ENCODE measurements around the gene ANKRD2.

The ANKRD2 gene

GRCh38 chr10:97584798-97585438 lies 12.3 kb downstream of the ANKRD2 start:
- Mint-ChIP-seq H3K9me3 (no peaks in the 10 kb centered on the region), H3K36me3 (no peaks in the 10 kb centered on the region), H3K27ac (no peak overlapping the region), H3K27me3 (peaks cover 4% of the 10 kb centered on the region), H3K4me1 (no peaks in the 10 kb centered on the region), H3K4me3 (no peak overlapping the region)
- no peak for DNase-seq
- CTCF ChIA-PET: no interaction called here

DNA sequence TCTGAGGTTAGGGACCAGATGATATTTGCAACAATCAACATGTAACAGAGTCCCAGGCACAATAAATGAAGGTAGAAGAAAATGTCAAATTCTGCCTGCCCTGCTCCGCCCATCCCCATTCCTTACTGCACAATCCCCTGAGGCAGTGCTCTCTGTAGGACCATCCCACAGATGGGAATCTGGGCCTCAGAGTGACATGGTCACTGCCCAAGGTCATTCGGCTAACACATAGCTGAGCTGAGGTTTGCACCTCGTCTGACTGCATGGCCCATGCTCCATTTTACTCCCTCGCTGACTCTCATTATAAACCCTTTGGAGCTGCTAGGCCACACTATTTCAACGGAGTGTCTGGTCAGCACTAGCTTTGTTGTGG lies 12.8 kb downstream of the ANKRD2 start:
- no peak overlapping the region for H3K27ac Mint-ChIP-seq
- H3K9me3 Mint-ChIP-seq: no peaks in the 10 kb centered on the region
- peaks cover 4% of the 10 kb centered on the region for H3K27me3 Mint-ChIP-seq
- H3K4me1 Mint-ChIP-seq: peaks cover 3% of the 10 kb centered on the region
- no peak for DNase-seq
- H3K36me3 Mint-ChIP-seq: no peaks in the 10 kb centered on the region
- CTCF ChIA-PET: no interaction called here
- H3K4me3 Mint-ChIP-seq: no peak overlapping the region

DNA sequence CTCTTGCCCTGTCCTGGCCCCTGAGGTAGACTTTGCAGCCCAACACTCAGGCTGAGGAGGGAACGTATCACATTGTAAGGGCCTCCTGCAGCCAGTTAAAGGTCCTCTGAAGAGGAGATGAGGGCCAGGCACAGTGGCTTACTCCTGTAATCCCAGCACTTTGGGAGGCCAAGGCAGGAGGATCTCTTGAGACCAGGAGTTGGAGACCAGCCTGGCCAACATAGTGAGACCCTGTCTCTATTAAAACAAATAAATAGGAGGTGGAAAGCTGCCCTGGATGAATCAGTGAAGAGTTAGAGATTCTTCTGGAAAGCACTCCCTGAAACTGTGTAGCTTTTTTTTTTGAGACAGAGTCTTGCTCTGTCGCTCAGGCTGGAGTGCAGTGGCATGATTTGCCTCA lies 14.6 kb downstream of the ANKRD2 start:
- no peak overlapping the region for H3K27ac Mint-ChIP-seq
- peaks cover 4% of the 10 kb centered on the region for H3K27me3 Mint-ChIP-seq
- no peaks in the 10 kb centered on the region for H3K9me3 Mint-ChIP-seq
- H3K36me3 Mint-ChIP-seq: no peaks in the 10 kb centered on the region
- H3K4me1 Mint-ChIP-seq: peaks cover 5% of the 10 kb centered on the region
- CTCF ChIA-PET: interaction anchor here (0.8 to 1.7 kb wide), 2 partner anchors 9 to 15 kb away, joined by 3 to 8 read pairs; partner anchors contain the start of gene ANKRD2
- no peak for DNase-seq
- H3K4me3 Mint-ChIP-seq: no peak overlapping the region

- H3K4me1 Mint-ChIP-seq: peaks cover 5% of the 10 kb centered on the region
- no peaks in the 10 kb centered on the region for H3K9me3 Mint-ChIP-seq
- H3K27ac Mint-ChIP-seq: peak within 1 kb of the TSS; percentile 55
- H3K4me3 Mint-ChIP-seq: no peak within 1 kb of the TSS
- DNase-seq: no peak
- H3K27me3 Mint-ChIP-seq: peaks cover 3% of the 10 kb centered on the region
- CTCF ChIA-PET: no interaction called here
- H3K36me3 Mint-ChIP-seq: no peaks in the 10 kb centered on the region
These were observed 16.9 kb downstream of the ANKRD2 start, which contains the start of gene C10orf62 for GRCh38 chr10:97589479-97589878. Gene C10orf62 (plus strand): TSS chr10:97589721. CDS start chr10:97589898, 177 bp downstream.

DNA sequence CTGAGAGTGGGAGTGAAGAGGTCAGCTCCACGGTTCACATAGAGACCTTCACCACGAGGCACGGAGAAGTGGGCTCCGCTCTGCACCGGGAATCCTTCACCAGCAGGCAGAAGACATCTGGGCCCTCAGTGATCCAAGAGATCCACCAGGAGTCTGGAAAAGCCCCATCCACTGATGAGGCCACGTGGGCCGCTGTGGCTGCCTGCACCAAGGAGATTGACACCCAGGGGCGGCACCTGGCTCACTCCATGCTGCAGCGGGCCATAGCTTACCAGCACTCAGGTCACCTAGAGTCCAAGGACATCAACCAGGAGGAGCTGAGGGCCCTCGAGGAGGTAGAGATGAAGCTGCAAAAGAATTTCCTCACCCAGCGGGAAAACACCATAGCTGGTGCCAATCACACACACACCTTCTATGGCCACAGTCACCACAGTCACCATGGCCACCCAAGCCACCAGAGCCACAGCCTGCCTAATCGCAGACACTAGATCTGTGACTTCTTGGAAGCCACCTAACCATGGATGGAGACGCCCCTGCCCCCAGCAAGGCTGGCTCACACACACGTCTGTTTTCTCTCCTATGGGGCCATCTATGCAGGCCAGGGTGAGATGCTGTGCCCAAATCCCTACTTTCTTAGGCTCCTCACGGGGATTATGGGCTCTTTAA lies 17.6 kb downstream of the ANKRD2 start:
- Mint-ChIP-seq H3K4me3 (no peak overlapping the region), H3K27ac (no peak overlapping the region), H3K27me3 (no peaks in the 10 kb centered on the region), H3K36me3 (no peaks in the 10 kb centered on the region), H3K9me3 (no peaks in the 10 kb centered on the region), H3K4me1 (peaks cover 5% of the 10 kb centered on the region)
- CTCF ChIA-PET: interaction anchor here (0.6 to 1.0 kb wide), 2 partner anchors 21 to 111 kb away, joined by 3 read pairs; no protein-coding TSS in a partner anchor
- DNase-seq: no peak

- Mint-ChIP-seq H3K4me3 (no peak overlapping the region), H3K27ac (no peak overlapping the region), H3K36me3 (no peaks in the 10 kb centered on the region), H3K9me3 (no peaks in the 10 kb centered on the region), H3K4me1 (peaks cover 5% of the 10 kb centered on the region), H3K27me3 (no peaks in the 10 kb centered on the region)
- CTCF ChIA-PET: interaction anchor here (0.6 to 1.0 kb wide), 3 partner anchors 20 to 110 kb away, joined by 3 read pairs; no protein-coding TSS in a partner anchor
- DNase-seq: no peak
These were observed 18.3 kb downstream of the ANKRD2 start for GRCh38 chr10:97590748-97591495.

DNA sequence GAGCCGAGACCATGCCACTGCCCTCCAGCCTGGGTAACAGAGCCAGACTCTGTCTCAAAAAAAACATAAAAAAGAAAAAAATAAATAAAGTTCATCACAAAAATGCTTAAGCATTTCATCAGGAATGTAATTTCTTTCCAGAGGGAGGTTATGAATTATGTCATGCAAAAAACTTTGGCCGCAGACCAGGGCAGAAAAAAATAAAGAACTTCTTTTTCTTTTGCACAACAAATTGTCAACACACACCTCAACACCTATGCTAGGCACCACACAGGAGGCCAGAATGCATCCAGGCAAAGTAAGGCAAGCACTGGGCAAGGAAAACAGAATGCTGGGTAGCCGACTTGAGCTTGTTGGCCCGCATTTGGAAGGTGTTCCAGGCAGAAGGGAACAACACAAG lies 20.8 kb downstream of the ANKRD2 start:
- no peaks in the 10 kb centered on the region for H3K27me3 Mint-ChIP-seq
- CTCF ChIA-PET: no interaction called here

GRCh38 chr10:97596101-97597082 lies 23.8 kb downstream of the ANKRD2 start:
- no peaks in the 10 kb centered on the region for H3K4me1 Mint-ChIP-seq
- H3K27ac Mint-ChIP-seq: no peak overlapping the region
- H3K9me3 Mint-ChIP-seq: no peaks in the 10 kb centered on the region
- H3K4me3 Mint-ChIP-seq: no peak overlapping the region
- H3K36me3 Mint-ChIP-seq: no peaks in the 10 kb centered on the region
- DNase-seq: no peak
- no peaks in the 10 kb centered on the region for H3K27me3 Mint-ChIP-seq
- CTCF ChIA-PET: interaction anchor here (0.6 kb wide), 1 partner anchor 9 kb away, joined by 3 read pairs; no protein-coding TSS in a partner anchor

More for the DNA sequence above, 20.8 kb downstream of the ANKRD2 start:
- no peak overlapping the region for H3K4me3 Mint-ChIP-seq
- DNase-seq: no peak
- H3K27ac Mint-ChIP-seq: no peak overlapping the region
- H3K4me1 Mint-ChIP-seq: peaks cover 5% of the 10 kb centered on the region
- no peaks in the 10 kb centered on the region for H3K9me3 Mint-ChIP-seq
- no peaks in the 10 kb centered on the region for H3K36me3 Mint-ChIP-seq

DNA sequence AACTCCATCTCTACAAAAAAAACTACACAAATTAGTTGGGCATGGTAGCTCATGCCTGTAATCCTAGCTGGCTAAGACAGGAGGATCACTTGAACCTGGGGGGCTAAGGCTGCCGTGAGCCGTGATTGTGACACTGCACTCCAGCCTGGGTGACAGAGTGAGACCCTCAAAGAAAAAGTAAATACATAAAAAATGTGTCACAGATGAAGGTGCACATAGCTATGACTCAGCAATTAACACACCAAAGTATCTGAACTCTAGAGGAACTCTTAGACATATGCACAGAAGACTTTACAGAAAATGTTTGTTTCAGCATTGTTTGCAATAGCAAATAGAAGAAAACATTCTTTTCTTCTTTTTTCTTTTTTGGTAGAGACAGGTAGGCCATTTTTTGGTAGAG lies 25.2 kb downstream of the ANKRD2 start:
- no peaks in the 10 kb centered on the region for H3K36me3 Mint-ChIP-seq
- no peaks in the 10 kb centered on the region for H3K4me1 Mint-ChIP-seq
- H3K27ac Mint-ChIP-seq: no peak overlapping the region
- DNase-seq: no peak
- CTCF ChIA-PET: interaction anchor here (1.1 kb wide), 1 partner anchor 25 kb away, joined by 3 read pairs; the partner anchor contains the start of gene ANKRD2
- peaks cover 4% of the 10 kb centered on the region for H3K27me3 Mint-ChIP-seq
- H3K9me3 Mint-ChIP-seq: no peaks in the 10 kb centered on the region
- H3K4me3 Mint-ChIP-seq: no peak overlapping the region

DNA sequence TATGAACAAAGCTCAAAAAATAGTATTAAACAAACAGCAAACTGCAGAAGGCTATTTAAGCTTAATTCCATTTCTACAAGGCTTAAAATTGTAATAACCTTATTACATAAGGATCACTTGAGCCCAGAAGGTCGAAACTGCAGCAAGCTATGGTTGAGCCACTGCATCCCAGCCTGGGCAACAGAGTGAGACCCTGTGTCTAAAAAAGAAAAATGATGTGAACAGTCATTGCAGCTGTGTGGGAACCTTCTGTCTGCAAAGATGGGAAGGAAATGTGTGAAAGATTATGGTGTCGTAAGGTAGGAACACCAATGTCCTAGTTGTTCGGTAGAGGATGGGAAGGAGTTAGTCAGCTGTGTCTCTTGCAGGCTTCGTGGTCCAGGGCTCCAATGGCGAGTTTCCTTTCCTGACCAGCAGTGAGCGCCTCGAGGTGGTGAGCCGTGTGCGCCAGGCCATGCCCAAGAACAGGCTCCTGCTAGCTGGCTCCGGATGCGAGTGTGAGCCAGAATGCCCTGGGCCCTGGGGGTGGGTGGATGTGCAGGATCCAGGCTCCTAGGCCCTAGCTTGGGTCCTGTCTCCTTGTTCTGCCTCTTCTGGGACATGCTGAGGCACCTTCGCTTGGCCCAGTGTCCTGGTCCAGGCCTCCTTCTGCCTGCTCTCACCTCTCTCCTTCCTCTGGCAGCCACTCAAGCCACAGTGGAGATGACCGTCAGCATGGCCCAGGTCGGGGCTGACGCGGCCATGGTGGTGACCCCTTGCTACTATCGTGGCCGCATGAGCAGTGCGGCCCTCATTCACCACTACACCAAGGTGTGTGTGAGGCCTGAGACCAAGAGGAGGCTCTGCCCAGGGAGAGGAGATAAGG lies 26.1 kb downstream of the ANKRD2 start:
- peaks cover 4% of the 10 kb centered on the region for H3K27me3 Mint-ChIP-seq
- no peak overlapping the region for H3K4me3 Mint-ChIP-seq
- DNase-seq: no peak
- no peak overlapping the region for H3K27ac Mint-ChIP-seq
- no peaks in the 10 kb centered on the region for H3K9me3 Mint-ChIP-seq
- H3K36me3 Mint-ChIP-seq: no peaks in the 10 kb centered on the region
- CTCF ChIA-PET: interaction anchor here (1.1 kb wide), 1 partner anchor 26 kb away, joined by 3 read pairs; the partner anchor contains the start of gene ANKRD2
- H3K4me1 Mint-ChIP-seq: no peaks in the 10 kb centered on the region

GRCh38 chr10:97599272-97599619 lies 26.7 kb downstream of the ANKRD2 start:
- Mint-ChIP-seq H3K27ac (no peak overlapping the region), H3K4me3 (no peak overlapping the region), H3K4me1 (no peaks in the 10 kb centered on the region), H3K27me3 (peaks cover 4% of the 10 kb centered on the region), H3K36me3 (no peaks in the 10 kb centered on the region), H3K9me3 (no peaks in the 10 kb centered on the region)
- DNase-seq: no peak
- CTCF ChIA-PET: no interaction called here

DNA sequence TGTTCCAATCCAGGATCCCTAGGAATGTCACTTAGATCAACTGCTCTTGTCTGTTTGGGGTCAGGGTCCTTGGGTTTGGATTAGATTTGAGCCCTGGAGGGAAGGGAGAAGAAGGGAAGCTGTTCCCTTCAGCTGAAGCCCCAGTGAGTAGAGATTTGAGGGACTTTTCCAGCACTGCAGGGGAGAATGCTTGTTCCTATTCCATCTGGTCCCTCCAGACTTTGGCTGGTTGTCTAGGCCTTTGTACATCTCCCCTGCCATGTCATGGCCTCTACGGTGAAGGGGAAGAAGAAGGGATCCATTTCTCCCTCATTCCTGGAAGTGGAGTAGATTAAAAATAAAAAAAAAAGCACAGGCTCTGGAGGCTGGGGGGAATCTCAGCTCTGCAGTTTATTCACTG lies 28.0 kb downstream of the ANKRD2 start:
- H3K27ac Mint-ChIP-seq: no peak overlapping the region
- no peak for DNase-seq
- peaks cover 9% of the 10 kb centered on the region for H3K27me3 Mint-ChIP-seq
- no peaks in the 10 kb centered on the region for H3K9me3 Mint-ChIP-seq
- H3K36me3 Mint-ChIP-seq: no peaks in the 10 kb centered on the region
- no peak overlapping the region for H3K4me3 Mint-ChIP-seq
- H3K4me1 Mint-ChIP-seq: no peaks in the 10 kb centered on the region
- CTCF ChIA-PET: interaction anchor here (0.7 to 1.4 kb wide), 2 partner anchors 28 to 49 kb away, joined by 3 to 6 read pairs; partner anchors contain the start of gene ANKRD2

All from activated naive CD4-positive, alpha-beta T cell treated with anti-CD3 and anti-CD28 coated beads, Interleukin-2, amount 10 ng/mL, durations not matched to agents 7 days and 5 days (primary cell).